ENCODE measurements around the gene OBSCN. TPM values are rescaled to one million over a fixed set of nuclear protein-coding genes. Genes with fewer than 3 reads are reported as not detected.

OBSCN gene
- total RNA-seq, 1 experiment from 2014 or later: 33.3 TPM

- Histone ChIP-seq H3K23me2 (ENCODE audit: insufficient read length, low read depth, low read length, poor library complexity, severe bottlenecking) (no peaks in the 10 kb centered on the region), H3K4me2 (ENCODE audit: insufficient read depth, insufficient read length, low read length) (no peak overlapping the region), H4K20me1 (ENCODE audit: control insufficient read depth, insufficient read depth, insufficient read length) (no peaks in the 10 kb centered on the region), H4K8ac (replicated peaks; ENCODE audit: insufficient read length, low read depth, low read length) (no peak overlapping the region), H3K4me1 (ENCODE audit: insufficient read depth, low read length) (no peaks in the 10 kb centered on the region), H3K9ac (ENCODE audit: extremely low read depth, insufficient read length, low read length) (no peak overlapping the region), H2BK20ac (ENCODE audit: low read depth, low read length, poor library complexity, severe bottlenecking) (no peak overlapping the region), H3K27me3 (ENCODE audit: insufficient read depth, low read length) (no peaks in the 10 kb centered on the region), H2BK12ac (ENCODE audit: insufficient read length, low read depth, low read length) (no peak overlapping the region), H3K79me1 (ENCODE audit: insufficient read depth, low read depth, low read length, poor library complexity, severe bottlenecking) (no peaks in the 10 kb centered on the region), H2BK15ac (ENCODE audit: low read depth, low read length) (no peak overlapping the region), H2BK120ac (ENCODE audit: low read depth, low read length, poor library complexity, severe bottlenecking) (no peak overlapping the region), H3K56ac (ENCODE audit: insufficient read length, low read depth, low read length) (no peak overlapping the region), H3K23ac (ENCODE audit: insufficient read length, low read depth, low read length) (no peak overlapping the region), H3K18ac (ENCODE audit: insufficient read length, low read depth, low read length) (no peak overlapping the region), H2AK5ac (ENCODE audit: insufficient read length, low read length) (no peak overlapping the region), H2AFZ (ENCODE audit: low read length) (no peak overlapping the region), H4K91ac (ENCODE audit: insufficient read length, low read depth, low read length) (no peak overlapping the region), H3K4ac (ENCODE audit: low read depth, low read length) (no peak overlapping the region), H3T11ph (ENCODE audit: low read length) (no peak overlapping the region), H3K27ac (ENCODE audit: insufficient read length, low read depth, low read length) (no peak overlapping the region), H4K5ac (ENCODE audit: insufficient read length, low read depth, low read length) (no peak overlapping the region), H2BK5ac (ENCODE audit: insufficient read length, low read length) (no peak overlapping the region), H3K14ac (ENCODE audit: insufficient read depth, low read length) (no peak overlapping the region), H3K9me3 (ENCODE audit: control insufficient read depth, low read depth, low read length) (no peaks in the 10 kb centered on the region), H3K79me2 (ENCODE audit: insufficient read depth, low read length) (no peaks in the 10 kb centered on the region)
- Mint-ChIP-seq H3K27ac (no peak overlapping the region; a peak in 2 of 7 replicates), H3K9me3 (no peaks in the 10 kb centered on the region), H3K36me3 (ENCODE audit: insufficient read depth in 1 of 3, low read depth in 3 of 3) (peaks cover under 1 to 19% (median 11%) of the 10 kb centered on the region in 3 experiments), H3K4me3 (no peak overlapping the region), H3K27me3 (ENCODE audit: low read depth) (no peaks in the 10 kb centered on the region), H3K4me1 (no peaks in the 10 kb centered on the region)
- DNase-seq: peak; percentile 25
- TF ChIP-seq CTCF (conservative IDR thresholded peaks at IDR 0.05): no peak
- no CpG with 5 or more reads among the region's 22 CpGs for WGBS (ENCODE audit: extremely low coverage, insufficient read length, low lambda C conversion rate)
Measured at GRCh38 chr1:228334226-228334935, 126.5 kb downstream of the OBSCN start.

Measured in H9 (cell line).